Measurements from ENCODE around the gene FPGS.
"Not testable (repeated sequence)": the region's sequence is repeated elsewhere in the genome, so short reads cannot be mapped to it uniquely, and the experiment has no call there.

Gene FPGS

GRCh38 chr9:127836561-127836960 lies 33.9 kb downstream of the FPGS start:
- not testable (repeated sequence) for H3K27me3 Mint-ChIP-seq, H3K36me3 Mint-ChIP-seq, H3K27ac Mint-ChIP-seq, H3K4me3 Mint-ChIP-seq, DNase-seq, H3K9me3 Mint-ChIP-seq
- CTCF ChIA-PET: interaction anchor here (1.3 kb wide), 2 partner anchors 34 to 102 kb away, joined by 4 to 5 read pairs; partner anchors contain the start of gene TOR2A
- peaks cover 13% of the 10 kb centered on the region for H3K4me1 Mint-ChIP-seq

- Mint-ChIP-seq H3K4me3 (no peak overlapping the region), H3K4me1 (peaks cover 9% of the 10 kb centered on the region), H3K36me3 (peaks cover 1% of the 10 kb centered on the region), H3K27me3 (no peaks in the 10 kb centered on the region), H3K9me3 (no peaks in the 10 kb centered on the region), H3K27ac (no peak overlapping the region)
- no peak for DNase-seq
- CTCF ChIA-PET: interaction anchor here (1.3 kb wide), 1 partner anchor 102 kb away, joined by 4 read pairs; the partner anchor contains the start of gene TOR2A
Measured at GRCh38 chr9:127837346-127837745, 34.7 kb downstream of the FPGS start.

- no peak for DNase-seq
- CTCF ChIA-PET: no interaction called here
- Mint-ChIP-seq H3K4me3 (no peak overlapping the region), H3K4me1 (peaks cover 2% of the 10 kb centered on the region), H3K36me3 (peaks cover 1% of the 10 kb centered on the region), H3K27me3 (no peaks in the 10 kb centered on the region), H3K27ac (no peak overlapping the region), H3K9me3 (no peaks in the 10 kb centered on the region)
Measured at GRCh38 chr9:127838375-127839078, 35.8 kb downstream of the FPGS start.

- Mint-ChIP-seq H3K4me3 (no peak overlapping the region), H3K27ac (no peak overlapping the region), H3K9me3 (no peaks in the 10 kb centered on the region), H3K36me3 (peaks cover 1% of the 10 kb centered on the region), H3K4me1 (no peaks in the 10 kb centered on the region), H3K27me3 (no peaks in the 10 kb centered on the region)
- DNase-seq: no peak
- CTCF ChIA-PET: interaction anchor here (2.0 kb wide), 1 partner anchor 29 kb away, joined by 5 read pairs; no protein-coding TSS in a partner anchor
Measured at GRCh38 chr9:127841087-127841835, 38.6 kb downstream of the FPGS start.

GRCh38 chr9:127844821-127845359 lies 42.2 kb downstream of the FPGS start:
- DNase-seq: no peak
- Mint-ChIP-seq H3K9me3 (peaks cover 20% of the 10 kb centered on the region), H3K36me3 (peaks cover 23% of the 10 kb centered on the region), H3K4me3 (no peak overlapping the region), H3K4me1 (no peaks in the 10 kb centered on the region), H3K27ac (no peak overlapping the region), H3K27me3 (no peaks in the 10 kb centered on the region)
- CTCF ChIA-PET: no interaction called here

- H3K4me1 Mint-ChIP-seq, H3K4me3 Mint-ChIP-seq, H3K27ac Mint-ChIP-seq, CTCF ChIA-PET, H3K27me3 Mint-ChIP-seq, DNase-seq: not testable (repeated sequence)
- Mint-ChIP-seq H3K9me3 (peaks cover 26% of the 10 kb centered on the region), H3K36me3 (peaks cover 28% of the 10 kb centered on the region)
Measured at GRCh38 chr9:127845619-127846018, 42.9 kb downstream of the FPGS start.

GRCh38 chr9:127846443-127847177 lies 43.9 kb downstream of the FPGS start:
- no peak overlapping the region for H3K4me3 Mint-ChIP-seq
- no peak overlapping the region for H3K27ac Mint-ChIP-seq
- H3K9me3 Mint-ChIP-seq: peaks cover 28% of the 10 kb centered on the region
- CTCF ChIA-PET: interaction anchor here (0.8 kb wide), 1 partner anchor 23 kb away, joined by 3 read pairs; no protein-coding TSS in a partner anchor
- DNase-seq: no peak
- H3K27me3 Mint-ChIP-seq: no peaks in the 10 kb centered on the region
- peaks cover 4% of the 10 kb centered on the region for H3K4me1 Mint-ChIP-seq
- peaks cover 32% of the 10 kb centered on the region for H3K36me3 Mint-ChIP-seq

GRCh38 chr9:127847178-127847510 lies 44.5 kb downstream of the FPGS start:
- H3K36me3 Mint-ChIP-seq: peaks cover 34% of the 10 kb centered on the region
- no peak overlapping the region for H3K4me3 Mint-ChIP-seq
- peaks cover 28% of the 10 kb centered on the region for H3K9me3 Mint-ChIP-seq
- no peak overlapping the region for H3K27ac Mint-ChIP-seq
- DNase-seq: no peak
- H3K4me1 Mint-ChIP-seq: peaks cover 9% of the 10 kb centered on the region
- CTCF ChIA-PET: interaction anchor here (0.8 kb wide), 1 partner anchor 22 kb away, joined by 3 read pairs; no protein-coding TSS in a partner anchor
- no peaks in the 10 kb centered on the region for H3K27me3 Mint-ChIP-seq

GRCh38 chr9:127847833-127848755 lies 45.4 kb downstream of the FPGS start:
- Mint-ChIP-seq H3K27ac (no peak overlapping the region), H3K4me3 (no peak overlapping the region), H3K27me3 (no peaks in the 10 kb centered on the region), H3K9me3 (peaks cover 29% of the 10 kb centered on the region), H3K4me1 (peaks cover 19% of the 10 kb centered on the region), H3K36me3 (peaks cover 36% of the 10 kb centered on the region)
- CTCF ChIA-PET: no interaction called here
- no peak for DNase-seq

- CTCF ChIA-PET: no interaction called here
- no peak overlapping the region for H3K27ac Mint-ChIP-seq
- H3K4me3 Mint-ChIP-seq: no peak overlapping the region
- peaks cover 25% of the 10 kb centered on the region for H3K4me1 Mint-ChIP-seq
- no peak for DNase-seq
- no peaks in the 10 kb centered on the region for H3K27me3 Mint-ChIP-seq
- peaks cover 39% of the 10 kb centered on the region for H3K36me3 Mint-ChIP-seq
- H3K9me3 Mint-ChIP-seq: peaks cover 29% of the 10 kb centered on the region
Measured at GRCh38 chr9:127848756-127849504, 46.2 kb downstream of the FPGS start.

GRCh38 chr9:127850286-127850830 lies 47.7 kb downstream of the FPGS start:
- no peak for DNase-seq
- H3K36me3 Mint-ChIP-seq: peaks cover 40% of the 10 kb centered on the region
- H3K4me3 Mint-ChIP-seq: no peak overlapping the region
- H3K27me3 Mint-ChIP-seq: no peaks in the 10 kb centered on the region
- CTCF ChIA-PET: no interaction called here
- H3K4me1 Mint-ChIP-seq: peaks cover 35% of the 10 kb centered on the region
- H3K27ac Mint-ChIP-seq: no peak overlapping the region
- peaks cover 29% of the 10 kb centered on the region for H3K9me3 Mint-ChIP-seq

GRCh38 chr9:127852829-127853228 lies 50.1 kb downstream of the FPGS start:
- Mint-ChIP-seq H3K9me3 (peaks cover 28% of the 10 kb centered on the region), H3K27me3 (no peaks in the 10 kb centered on the region), H3K4me3 (peak overlapping the region; percentile 88), H3K4me1 (peaks cover 41% of the 10 kb centered on the region), H3K27ac (no peak overlapping the region), H3K36me3 (peaks cover 37% of the 10 kb centered on the region)
- CTCF ChIA-PET: interaction anchor here (1.6 kb wide), 1 partner anchor 49 kb away, joined by 3 read pairs; no protein-coding TSS in a partner anchor
- no peak for DNase-seq
